IPS-NIHi11 (cell line): ENCODE results near the gene SYNGR2.

ENCODE experiments used
- DNase-seq: peaks from one replicate; pipeline ENCODE4 v3.0.0; 2012; ENCODE audit warnings: mixed read lengths, low spot score

The SYNGR2 gene

GRCh38 chr17:78143214-78144146, 24.9 kb upstream of the SYNGR2 start:
- DNase-seq, result no peak

- DNase-seq, result no peak
Measured at GRCh38 chr17:78144147-78144719, 24.1 kb upstream of the SYNGR2 start.

GRCh38 chr17:78144736-78145641, 23.4 kb upstream of the SYNGR2 start:
- DNase-seq, result no peak

- DNase-seq, result no peak
Measured at GRCh38 chr17:78146471-78146869, 21.9 kb upstream of the SYNGR2 start.

GRCh38 chr17:78146881-78147280, 21.5 kb upstream of the SYNGR2 start:
- DNase-seq, result no peak

- no peak for DNase-seq
Measured at GRCh38 chr17:78147315-78147998, 20.9 kb upstream of the SYNGR2 start.

GRCh38 chr17:78148286-78149016, 19.9 kb upstream of the SYNGR2 start:
- DNase-seq, result no peak

- peak; percentile 51 for DNase-seq
Measured at GRCh38 chr17:78151514-78152008, 16.8 kb upstream of the SYNGR2 start.

GRCh38 chr17:78154903-78155811, 13.2 kb upstream of the SYNGR2 start:
- DNase-seq, result no peak

- DNase-seq, result no peak
Measured at GRCh38 chr17:78159575-78160158, 8.7 kb upstream of the SYNGR2 start.

- DNase-seq, result no peak
Measured at GRCh38 chr17:78163881-78164747, 4.3 kb upstream of the SYNGR2 start.

GRCh38 chr17:78164748-78165607, 3.4 kb upstream of the SYNGR2 start:
- DNase-seq, result no peak

- DNase-seq, result no peak
Measured at GRCh38 chr17:78166416-78166815, 2.0 kb upstream of the SYNGR2 start.

GRCh38 chr17:78168903-78169793, 767 bp downstream of the SYNGR2 start:
- peak; percentile 72 for DNase-seq

- no peak for DNase-seq
Measured at GRCh38 chr17:78170692-78171590, 2.6 kb downstream of the SYNGR2 start.
